Activated T-cell treated with anti-CD3 and anti-CD28 coated beads, Interleukin-2, amount 50 U/mL, for 72 hours (primary cell): ENCODE results near the gene HDAC7. TPM values are rescaled to one million over a fixed set of nuclear protein-coding genes. Genes with fewer than 3 reads are reported as not detected.

Experiments
- ATAC-seq, 2 donors: fragments of 150-1000 bp; cut with Tn5 transposase; replicated peaks in 1 of 2; 2 replicates each; pipeline ENCODE4 v1.10.0; 2021; ENCODE audit warnings: moderate library complexity in 2 of 2, mild to moderate bottlenecking in 1 of 2
- DNase-seq, 2 donors: peaks; one replicate each; pipeline ENCODE4 v3.0.0; 2021 to 2022; ENCODE audit warnings: mixed read lengths in 1 of 2
- H3K27ac Mint-ChIP-seq: one replicate; pipeline ENCODE4 v1.8.0; 2022; ENCODE audit warnings: mild to moderate bottlenecking, moderate library complexity, mixed read lengths
- H3K27me3 Mint-ChIP-seq: one replicate; pipeline ENCODE4 v1.8.0; 2022; ENCODE audit warnings: low read depth, mixed read lengths
- H3K36me3 Mint-ChIP-seq, 2 donors: one replicate each; pipeline ENCODE4 v1.8.0; 2022; ENCODE audit warnings: mixed read lengths in 2 of 2, mild to moderate bottlenecking in 1 of 2; ENCODE audit not compliant: insufficient read depth in 2 of 2
- H3K4me1 Mint-ChIP-seq: one replicate; pipeline ENCODE4 v1.8.0; 2022; ENCODE audit warnings: low read depth, mixed read lengths
- H3K4me3 Mint-ChIP-seq, 2 donors: one replicate each; pipeline ENCODE4 v1.8.0; 2022; ENCODE audit warnings: mild to moderate bottlenecking in 2 of 2, mixed read lengths in 2 of 2, moderate library complexity in 2 of 2
- H3K9me3 Mint-ChIP-seq, 2 donors: one replicate each; pipeline ENCODE4 v1.8.0; 2022; ENCODE audit warnings: mixed read lengths in 2 of 2
- total RNA-seq, 2 donors: library from RNA; stranded (reverse); gene quantifications; one replicate each; pipeline ENCODE4 v1.2.3, GENCODE V29; 2022

Gene HDAC7
- total RNA-seq, 2 donors from 2014 or later, result 288 to 350 TPM

DNA sequence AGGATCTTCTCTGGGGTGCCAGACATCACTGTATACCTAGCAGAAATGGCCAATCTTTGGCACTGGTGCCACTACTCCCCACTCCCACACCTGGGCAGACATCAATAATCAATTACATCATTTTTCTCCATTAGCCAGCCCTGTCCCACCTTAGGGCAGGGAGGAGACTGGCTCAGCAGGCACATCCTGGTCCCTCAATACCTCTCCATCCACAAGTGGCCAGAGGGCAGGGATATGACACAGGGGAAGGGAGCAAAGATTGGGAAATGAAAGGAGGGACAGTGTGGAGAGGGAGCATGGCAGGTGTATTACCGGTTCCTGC lies 71.2 kb downstream of the HDAC7 start:
- H3K4me3 Mint-ChIP-seq, result no peak overlapping the region
- ATAC-seq (no peak), DNase-seq (no peak)
- H3K36me3 Mint-ChIP-seq, result no peaks in the 10 kb centered on the region
- peaks cover 4% of the 10 kb centered on the region for H3K4me1 Mint-ChIP-seq
- no peaks in the 10 kb centered on the region for H3K9me3 Mint-ChIP-seq
- no peak overlapping the region for H3K27ac Mint-ChIP-seq
- peaks cover 8% of the 10 kb centered on the region for H3K27me3 Mint-ChIP-seq

GRCh38 chr12:47747596-47748506 lies 71.9 kb downstream of the HDAC7 start:
- ATAC-seq, result no peak
- H3K9me3 Mint-ChIP-seq, result no peaks in the 10 kb centered on the region
- H3K36me3 Mint-ChIP-seq, result no peaks in the 10 kb centered on the region
- H3K27ac Mint-ChIP-seq, result no peak overlapping the region
- H3K4me3 Mint-ChIP-seq, result no peak overlapping the region
- DNase-seq, result no peak
- peaks cover 4% of the 10 kb centered on the region for H3K4me1 Mint-ChIP-seq
- H3K27me3 Mint-ChIP-seq, result peaks cover 8% of the 10 kb centered on the region

GRCh38 chr12:47747126-47747525 lies 72.6 kb downstream of the HDAC7 start:
- ATAC-seq, result no peak
- Mint-ChIP-seq H3K27ac (no peak overlapping the region), H3K4me3 (no peak overlapping the region), H3K4me1 (peaks cover 9% of the 10 kb centered on the region), H3K36me3 (no peaks in the 10 kb centered on the region), H3K9me3 (no peaks in the 10 kb centered on the region), H3K27me3 (peaks cover 8% of the 10 kb centered on the region)
- no peak for DNase-seq

GRCh38 chr12:47746523-47746922 lies 73.2 kb downstream of the HDAC7 start:
- peaks cover 10% of the 10 kb centered on the region for H3K4me1 Mint-ChIP-seq
- no peaks in the 10 kb centered on the region for H3K9me3 Mint-ChIP-seq
- H3K27ac Mint-ChIP-seq, result no peak overlapping the region
- DNase-seq (no peak), ATAC-seq (no peak)
- H3K27me3 Mint-ChIP-seq, result peaks cover 8% of the 10 kb centered on the region
- H3K4me3 Mint-ChIP-seq, result no peak overlapping the region
- no peaks in the 10 kb centered on the region for H3K36me3 Mint-ChIP-seq

DNA sequence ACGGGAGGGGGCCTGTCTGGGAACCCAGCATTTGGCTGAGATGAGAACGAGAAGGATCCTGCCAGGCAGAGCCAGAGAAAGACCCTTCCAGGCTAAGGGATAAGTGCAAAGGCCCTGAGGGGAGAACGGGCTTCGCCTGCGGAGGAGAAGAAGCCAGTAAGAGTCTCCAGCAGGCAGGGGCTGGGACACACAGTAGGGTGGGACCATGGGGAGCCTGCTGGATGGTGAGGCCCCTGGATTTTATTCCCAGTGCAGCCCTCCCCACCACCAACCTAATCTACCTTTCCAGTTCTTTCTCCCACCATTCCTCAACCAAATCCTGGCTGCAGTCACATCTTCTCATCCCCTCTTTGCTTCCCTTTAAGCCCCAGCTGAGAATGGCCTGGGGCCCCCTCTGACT lies 73.6 kb downstream of the HDAC7 start:
- Mint-ChIP-seq H3K4me3 (no peak overlapping the region), H3K27me3 (peaks cover 8% of the 10 kb centered on the region), H3K9me3 (no peaks in the 10 kb centered on the region), H3K4me1 (peaks cover 15% of the 10 kb centered on the region), H3K27ac (no peak overlapping the region), H3K36me3 (no peaks in the 10 kb centered on the region)
- ATAC-seq (no peak), DNase-seq (no peak)

- H3K27me3 Mint-ChIP-seq, result peaks cover 8% of the 10 kb centered on the region
- DNase-seq (no peak), ATAC-seq (no peak)
- no peaks in the 10 kb centered on the region for H3K36me3 Mint-ChIP-seq
- H3K9me3 Mint-ChIP-seq, result no peaks in the 10 kb centered on the region
- H3K4me3 Mint-ChIP-seq, result no peak overlapping the region
- peaks cover 19% of the 10 kb centered on the region for H3K4me1 Mint-ChIP-seq
- H3K27ac Mint-ChIP-seq, result no peak overlapping the region
Observed at GRCh38 chr12:47745485-47746041, 74.1 kb downstream of the HDAC7 start.

- no peak for ATAC-seq
- Mint-ChIP-seq H3K4me1 (peaks cover 19% of the 10 kb centered on the region), H3K36me3 (no peaks in the 10 kb centered on the region), H3K27me3 (peaks cover 8% of the 10 kb centered on the region), H3K27ac (no peak overlapping the region), H3K9me3 (no peaks in the 10 kb centered on the region), H3K4me3 (no peak overlapping the region)
- no peak for DNase-seq
Observed at GRCh38 chr12:47744778-47745436, 74.8 kb downstream of the HDAC7 start.

DNA sequence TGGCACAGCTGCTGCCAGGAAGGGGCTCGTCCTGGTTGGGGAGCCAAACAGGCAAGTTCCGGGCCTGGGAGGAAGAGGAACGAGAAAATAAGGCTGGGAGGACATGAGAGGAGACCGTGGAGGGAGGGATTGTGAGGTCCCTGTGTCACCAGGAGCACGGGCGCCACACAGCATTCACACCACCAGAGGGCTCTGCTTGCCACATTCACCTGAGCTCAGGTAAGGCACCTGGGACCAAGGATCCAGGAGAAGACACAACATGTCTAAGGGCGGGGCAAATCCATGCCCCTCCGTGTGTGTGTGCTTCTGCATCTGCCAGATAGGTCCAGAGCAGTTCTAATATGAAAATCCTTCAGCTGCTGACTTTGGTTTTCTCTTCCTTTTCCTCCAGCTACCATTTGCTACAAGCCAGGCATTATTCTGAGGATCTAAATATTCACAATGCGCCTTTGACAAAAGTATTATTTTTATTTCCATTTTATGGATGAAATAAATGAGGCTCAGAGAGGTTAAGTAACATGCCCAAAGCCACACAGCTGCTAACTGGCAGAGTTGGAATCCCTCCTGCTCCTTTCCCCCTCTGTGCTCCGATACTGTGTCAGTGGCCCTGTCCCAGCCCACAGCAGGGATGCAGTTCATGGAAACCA lies 75.6 kb downstream of the HDAC7 start:
- DNase-seq (peak; percentile 59 to 60), ATAC-seq (peak in 1 of 2 donors; percentile 42)
- Mint-ChIP-seq H3K27me3 (peaks cover 8% of the 10 kb centered on the region), H3K36me3 (no peaks in the 10 kb centered on the region), H3K4me1 (peaks cover 26% of the 10 kb centered on the region), H3K4me3 (no peak overlapping the region), H3K9me3 (no peaks in the 10 kb centered on the region), H3K27ac (no peak overlapping the region)

- DNase-seq, result no peak
- H3K27ac Mint-ChIP-seq, result no peak overlapping the region
Observed at GRCh38 chr12:47743311-47743860, 76.3 kb downstream of the HDAC7 start.

DNA sequence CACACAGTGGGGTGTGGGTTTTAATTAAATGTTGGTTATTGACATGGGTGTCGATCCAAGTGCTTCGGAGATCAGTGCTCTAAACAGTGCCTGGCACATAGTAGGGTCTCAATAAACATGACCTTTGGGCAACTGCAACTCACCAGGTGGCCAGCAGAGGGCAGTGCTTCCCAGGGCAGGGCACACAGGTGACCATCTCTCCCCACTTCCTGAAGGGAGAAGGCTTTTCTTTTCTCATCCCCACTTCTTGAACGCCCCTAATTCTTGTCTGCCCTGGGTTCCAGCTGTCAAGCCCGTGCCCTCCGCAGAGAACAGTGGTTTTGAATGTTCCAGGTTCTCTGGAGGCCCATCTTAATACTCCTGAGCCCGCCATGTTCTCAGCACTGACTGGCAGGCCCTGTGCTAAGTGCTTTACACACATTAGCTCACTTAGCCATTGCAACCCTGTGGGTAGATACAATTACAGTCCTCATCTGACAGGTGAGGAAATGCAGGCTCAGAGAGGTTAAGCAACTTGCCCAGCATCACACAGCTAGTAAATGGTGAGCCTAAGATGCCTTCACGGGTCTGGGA lies 77.4 kb downstream of the HDAC7 start:
- DNase-seq, result peak; percentile 75 to 84
- no peak overlapping the region for H3K4me3 Mint-ChIP-seq
- peaks cover 26% of the 10 kb centered on the region for H3K4me1 Mint-ChIP-seq
- peak; percentile 54 to 62 for ATAC-seq
- H3K27me3 Mint-ChIP-seq, result peaks cover 8% of the 10 kb centered on the region
- H3K27ac Mint-ChIP-seq, result no peak overlapping the region
- H3K36me3 Mint-ChIP-seq, result no peaks in the 10 kb centered on the region
- H3K9me3 Mint-ChIP-seq, result no peaks in the 10 kb centered on the region

More at GRCh38 chr12:47743311-47743860, 76.3 kb downstream of the HDAC7 start:
- H3K27me3 Mint-ChIP-seq, result peaks cover 8% of the 10 kb centered on the region
- no peaks in the 10 kb centered on the region for H3K36me3 Mint-ChIP-seq
- no peaks in the 10 kb centered on the region for H3K9me3 Mint-ChIP-seq
- H3K4me1 Mint-ChIP-seq, result peaks cover 26% of the 10 kb centered on the region
- ATAC-seq, result no peak
- no peak overlapping the region for H3K4me3 Mint-ChIP-seq

DNA sequence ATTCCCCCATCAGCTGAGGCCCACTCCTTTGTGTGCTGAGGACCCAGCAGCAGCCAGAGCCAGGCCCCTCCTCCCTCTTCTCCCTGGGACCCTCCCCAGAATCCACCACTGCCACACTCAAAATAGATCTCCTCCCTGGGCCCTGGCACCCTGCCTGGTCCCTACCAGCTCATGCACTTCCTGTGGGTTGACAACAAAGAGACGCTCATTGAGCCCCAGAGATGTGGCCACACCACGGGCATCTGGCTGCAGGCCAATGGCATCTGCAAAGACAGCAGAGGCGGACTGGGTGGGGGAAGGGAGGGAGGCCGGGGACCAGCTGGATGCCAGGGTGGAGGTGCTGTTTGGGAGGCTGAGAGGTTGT lies 78.4 kb downstream of the HDAC7 start:
- no peak overlapping the region for H3K27ac Mint-ChIP-seq
- peak overlapping the region in 1 of 2 donors; percentile 7 for H3K4me3 Mint-ChIP-seq
- peak; percentile 81 to 84 for ATAC-seq
- H3K9me3 Mint-ChIP-seq, result no peaks in the 10 kb centered on the region
- H3K36me3 Mint-ChIP-seq, result no peaks in the 10 kb centered on the region
- H3K27me3 Mint-ChIP-seq, result peaks cover 8% of the 10 kb centered on the region
- H3K4me1 Mint-ChIP-seq, result peaks cover 26% of the 10 kb centered on the region
- DNase-seq, result peak; percentile 77 to 79

DNA sequence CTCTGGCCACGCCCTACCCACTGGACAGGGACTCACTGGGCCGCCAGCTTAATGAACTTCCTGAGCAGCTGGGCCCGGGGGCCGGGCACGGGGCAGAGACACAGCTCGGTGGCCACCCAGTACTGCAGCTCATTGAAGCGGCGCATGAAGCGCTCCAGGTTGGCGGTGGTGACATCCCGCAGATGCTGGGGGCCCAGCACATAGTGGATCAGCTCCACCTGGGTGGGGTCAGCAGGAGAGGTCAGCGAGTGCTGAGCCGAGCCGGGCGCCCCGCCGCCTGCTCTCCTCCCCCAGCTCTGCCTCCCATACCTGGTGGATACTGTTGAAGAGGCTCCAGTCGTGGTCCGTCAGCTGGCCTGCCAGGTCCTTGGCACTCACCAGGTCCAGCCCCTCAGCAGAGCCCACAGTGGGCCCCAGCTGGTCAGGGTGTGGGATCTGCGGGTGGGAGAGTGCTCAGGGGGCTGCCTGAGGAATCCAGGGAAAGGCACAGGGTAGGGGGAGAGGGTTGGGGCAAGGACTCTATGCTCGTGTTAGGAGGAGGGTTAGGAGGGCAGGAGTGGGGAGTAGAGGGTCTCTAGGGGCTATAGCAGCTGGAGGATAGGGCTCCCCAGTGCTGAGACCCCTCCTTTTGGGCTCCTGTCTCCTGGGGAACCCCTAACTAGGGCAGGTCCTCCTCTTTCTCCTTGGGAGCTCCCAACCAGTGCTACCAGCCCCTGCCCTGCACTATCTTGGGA lies 78.9 kb downstream of the HDAC7 start:
- Mint-ChIP-seq H3K27ac (no peak overlapping the region), H3K9me3 (no peaks in the 10 kb centered on the region), H3K36me3 (no peaks in the 10 kb centered on the region), H3K27me3 (peaks cover 8% of the 10 kb centered on the region), H3K4me1 (peaks cover 26% of the 10 kb centered on the region), H3K4me3 (peak overlapping the region in 1 of 2 donors; percentile 7)
- ATAC-seq, result no peak
- no peak for DNase-seq
